A549 (cell line): ENCODE measurements around the gene DDAH2. TPM values are rescaled to one million over a fixed set of nuclear protein-coding genes. Genes with fewer than 3 reads are reported as not detected.

Experiments used
- ATAC-seq, 2 experiments: fragments of 200-7000 bp in 1 of 2; fragments of >200 bp in 1 of 2; cut with Nextera tagmentation in 1 of 2; cut with Tn5 transposase in 1 of 2; 3 replicates each; pipeline versions ENCODE4 v1.8.0 to v1.9.1; 2018 to 2020; ENCODE audit warnings: mild to moderate bottlenecking in 1 of 2, moderate library complexity in 1 of 2
- CTCF ChIA-PET: fragments of 300-600 bp; sonication (Branson Sonifier 250); formaldehyde crosslinking; extraction: SDS; loops from one replicate; lab custom pipeline; 2021; ENCODE audit warnings: antibody characterized with exemption, inconsistent platforms; lab: Yijun Ruan, JAX
- POLR2A ChIA-PET: fragments of 350-600 bp; formaldehyde crosslinking; extraction: SDS; loops from one replicate; lab custom pipeline; 2021; ENCODE audit warnings: antibody characterized with exemption, inconsistent platforms; lab: Yijun Ruan, JAX
- DNase-seq, 2 experiments: peaks; one replicate each; pipeline versions ENCODE4 v3.0.0 to v3.0.0-alpha.2; 2011 to 2016; ENCODE audit warnings: low read depth in 1 of 2, low spot score in 1 of 2
- FAIRE-seq: peaks from 2 replicates; lab custom pipeline; 2011; peaks lifted over from hg19 to GRCh38; lab: Jason Lieb, UNC
- H3K27ac ChIP-seq, 2 experiments: fragments of >200 bp; sonication (Bioruptor Twin); formaldehyde crosslinking; 3 replicates each; pipeline ENCODE4 v1.5.1; 2016 to 2017
- H3K4me1 ChIP-seq: fragments of >200 bp; sonication (Bioruptor Twin); formaldehyde crosslinking; 3 replicates; pipeline ENCODE4 v1.6.1; 2016
- H3K4me2 ChIP-seq: fragments of >200 bp; sonication (Bioruptor Twin); formaldehyde crosslinking; 3 replicates; pipeline ENCODE4 v1.6.1; 2016
- H3K4me3 ChIP-seq: fragments of >200 bp; sonication (Bioruptor Twin); formaldehyde crosslinking; 3 replicates; pipeline ENCODE4 v1.5.1; 2016
- H3K9me3 ChIP-seq: fragments of >200 bp; sonication (Bioruptor Twin); formaldehyde crosslinking; 3 replicates; pipeline ENCODE4 v1.6.1; 2016
- BHLHE40 ChIP-seq: IDR thresholded peaks from 2 replicates; pipeline ENCODE4 v1.6.1; 2012; ENCODE audit warnings: low read depth, low read length, inconsistent platforms
- CHD2 ChIP-seq: fragments of 150-350 bp; IDR thresholded peaks from 2 replicates; pipeline ENCODE4 v1.6.1; 2014; ENCODE audit warnings: low read length; ENCODE audit not compliant: partially characterized antibody
- EHF ChIP-seq: fragments of 250-450 bp; sonication (Bioruptor Pico); IDR thresholded peaks from 2 replicates; pipeline ENCODE4 v1.5.0; 2020; ENCODE audit warnings: mild to moderate bottlenecking
- EHMT2 ChIP-seq: fragments of 200-600 bp; sonication (generic); IDR thresholded peaks from 2 replicates; pipeline ENCODE4 v1.6.1; 2016; ENCODE audit warnings: antibody characterized with exemption, low read depth, mild to moderate bottlenecking, moderate library complexity
- EP300 ChIP-seq, 2 experiments: fragments of >200 bp; sonication (Bioruptor Twin); formaldehyde crosslinking; IDR thresholded peaks; 2 replicates in 1 of 2; 3 replicates in 1 of 2; pipeline ENCODE4 v1.6.1; 2016 to 2017
- ESRRA ChIP-seq: fragments of 150-350 bp; IDR thresholded peaks from 2 replicates; pipeline ENCODE4 v1.6.1; 2014; ENCODE audit warnings: mild to moderate bottlenecking, low read length, borderline replicate concordance
- FOSB ChIP-seq: fragments of 250-450 bp; sonication (Bioruptor Pico); IDR thresholded peaks from 2 replicates; pipeline ENCODE4 v1.5.0; 2020; ENCODE audit warnings: mild to moderate bottlenecking, moderate library complexity
- FOSL2 ChIP-seq, 2 experiments: fragments of 450-650 bp in 1 of 2; fragments of >200 bp in 1 of 2; sonication (Bioruptor Twin) in 1 of 2; formaldehyde crosslinking; IDR thresholded peaks; 2 replicates each; pipeline versions ENCODE4 v1.5.0 to v1.6.1; 2016 to 2020; ENCODE audit warnings: mild to moderate bottlenecking in 1 of 2, moderate library complexity in 1 of 2
- GATA3 ChIP-seq: IDR thresholded peaks from 2 replicates; pipeline ENCODE4 v1.6.1; 2012; ENCODE audit warnings: borderline replicate concordance
- HDAC2 ChIP-seq: fragments of 200-600 bp; sonication (generic); IDR thresholded peaks from 2 replicates; pipeline ENCODE4 v1.6.1; 2016
- HOXA7 ChIP-seq: fragments of 250-450 bp; sonication (Bioruptor Pico); IDR thresholded peaks from 2 replicates; pipeline ENCODE4 v1.5.0; 2020; ENCODE audit warnings: mild to moderate bottlenecking, moderate library complexity
- HOXB5 ChIP-seq: fragments of 250-450 bp; sonication (Bioruptor Pico); IDR thresholded peaks from 2 replicates; pipeline ENCODE4 v1.5.0; 2020; ENCODE audit warnings: mild to moderate bottlenecking, moderate library complexity
- JUN ChIP-seq, 2 experiments: fragments of >200 bp; sonication (Bioruptor Twin); formaldehyde crosslinking; IDR thresholded peaks; 2 replicates in 1 of 2; 3 replicates in 1 of 2; pipeline ENCODE4 v1.6.1; 2016 to 2017
- KDM5A ChIP-seq: fragments of 200-600 bp; sonication (generic); IDR thresholded peaks from 2 replicates; pipeline ENCODE4 v1.6.1; 2016; ENCODE audit warnings: antibody characterized with exemption, mild to moderate bottlenecking
- MAFK ChIP-seq: fragments of 450-650 bp; IDR thresholded peaks from 2 replicates; pipeline ENCODE4 v1.6.1; 2014; ENCODE audit not compliant: partially characterized antibody
- MAX ChIP-seq: IDR thresholded peaks from 2 replicates; pipeline ENCODE4 v1.6.1; 2012
- MYC ChIP-seq: IDR thresholded peaks from 2 replicates; pipeline ENCODE4 v1.6.1; 2012; ENCODE audit warnings: mild to moderate bottlenecking, inconsistent platforms, low read length, improper control_type of control experiment, borderline replicate concordance
- NPAS2 ChIP-seq: fragments of 250-450 bp; sonication (Bioruptor Pico); IDR thresholded peaks from 2 replicates; pipeline ENCODE4 v1.8.0; 2022; ENCODE audit warnings: mild to moderate bottlenecking, moderate library complexity, borderline replicate concordance
- PHF8 ChIP-seq: fragments of 200-600 bp; sonication (generic); IDR thresholded peaks from 2 replicates; pipeline ENCODE4 v1.6.1; 2016; ENCODE audit warnings: low read depth, mild to moderate bottlenecking, antibody characterized with exemption, moderate library complexity, borderline replicate concordance
- POLR2A ChIP-seq: IDR thresholded peaks from 2 replicates; pipeline ENCODE4 v1.6.1; 2012; ENCODE audit warnings: mild to moderate bottlenecking, low read length
- RARB ChIP-seq: fragments of 250-450 bp; sonication (Bioruptor Pico); IDR thresholded peaks from 2 replicates; pipeline ENCODE4 v1.8.0; 2021; ENCODE audit warnings: mild to moderate bottlenecking, moderate library complexity
- RCOR1 ChIP-seq: fragments of 150-350 bp; IDR thresholded peaks from 2 replicates; pipeline ENCODE4 v1.6.1; 2014; ENCODE audit warnings: antibody characterized with exemption, low read length, low read depth
- RFX5 ChIP-seq: fragments of 450-650 bp; IDR thresholded peaks from 2 replicates; pipeline ENCODE4 v1.7.1; 2014; ENCODE audit warnings: antibody characterized with exemption, mild to moderate bottlenecking, moderate library complexity
- SMC3 ChIP-seq: fragments of >200 bp; sonication (Bioruptor Twin); formaldehyde crosslinking; IDR thresholded peaks from 3 replicates; pipeline ENCODE4 v1.6.1; 2018; ENCODE audit warnings: inconsistent platforms
- ZC3H11A ChIP-seq: fragments of 450-650 bp; IDR thresholded peaks from 2 replicates; pipeline ENCODE4 v1.6.1; 2014; ENCODE audit warnings: antibody characterized with exemption, mild to moderate bottlenecking
- ZNF302 ChIP-seq: fragments of 250-450 bp; sonication (Bioruptor Pico); IDR thresholded peaks from 2 replicates; pipeline ENCODE4 v1.9.0; 2021; ENCODE audit warnings: inconsistent platforms, mild to moderate bottlenecking, moderate library complexity
- WGBS: methylation state at CpG from one replicate; pipeline ENCODE4 v1.1.6; 2017; ENCODE audit errors: missing lambda C conversion rate; 5-methylcytosine and 5-hydroxymethylcytosine counted together
- polyA plus RNA-seq, 4 experiments: library from polyadenylated mRNA; depleted of rRNA in 3 of 4; stranded (reverse); fragments of >200 nt; fragmentation: RNase III in 1 of 4; extraction: RNeasy Plus Mini Kit Qiagen cat#74134 plus additional on column Dnase treatment in 1 of 4; gene quantifications; 2 replicates in 3 of 4; 3 replicates in 1 of 4; pipeline ENCODE4 v1.2.3, GENCODE V29; 2011 to 2017
- TF ChIP-seq, protein P1 (sequence below): fragments of >200 bp; sonication (Bioruptor Twin); formaldehyde crosslinking; IDR thresholded peaks from 2 replicates; pipeline ENCODE4 v1.6.1; 2016
- TF ChIP-seq, protein P2 (sequence below): fragments of >200 bp; sonication (Bioruptor Twin); formaldehyde crosslinking; IDR thresholded peaks from 3 replicates; pipeline ENCODE4 v1.5.1; 2016

The DDAH2 gene
- polyA plus RNA-seq, 2 of the 4 experiments (the other 2 are of a cell fraction): 19.3 to 54.5 TPM

GRCh38 chr6:31732029-31732428, 2.9 kb upstream of the DDAH2 start:
- TF ChIP-seq HDAC2: no peak
- no peak for TF ChIP-seq EHMT2
- TF ChIP-seq EHF (CRISPR knock-in tag): no peak
- no peak for TF ChIP-seq ZC3H11A
- TF ChIP-seq MAFK: no peak
- no peak for TF ChIP-seq ESRRA
- TF ChIP-seq HOXA7 (CRISPR knock-in tag): no peak
- TF ChIP-seq KDM5A: no peak
- TF ChIP-seq JUN (IDR thresholded peaks at IDR 0.05): no peak
- TF ChIP-seq CHD2: no peak
- TF ChIP-seq RFX5: no peak
- TF ChIP-seq FOSL2 (IDR thresholded peaks at IDR 0.05): no peak
- TF ChIP-seq FOSL2 (CRISPR knock-in tag; IDR thresholded peaks at IDR 0.05): no peak
- TF ChIP-seq, protein P1, sequence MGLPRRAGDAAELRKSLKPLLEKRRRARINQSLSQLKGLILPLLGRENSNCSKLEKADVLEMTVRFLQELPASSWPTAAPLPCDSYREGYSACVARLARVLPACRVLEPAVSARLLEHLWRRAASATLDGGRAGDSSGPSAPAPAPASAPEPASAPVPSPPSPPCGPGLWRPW: no peak
- TF ChIP-seq NPAS2 (CRISPR knock-in tag): no peak
- TF ChIP-seq BHLHE40: no peak
- no peak for TF ChIP-seq SMC3
- no peak for TF ChIP-seq POLR2A
- no peak for TF ChIP-seq MAX
- H3K9me3 ChIP-seq: no peaks in the 10 kb centered on the region
- POLR2A ChIA-PET: no interaction called here
- WGBS: 78% methylated on average over 3 of the region's 3 CpGs
- DNase-seq (no peak), ATAC-seq (no peak), FAIRE-seq (no peak)
- no peak overlapping the region for H3K4me3 ChIP-seq
- CTCF ChIA-PET: interaction anchor here (0.8 to 1.1 kb wide), 2 partner anchors 15 to 20 kb away, joined by 3 read pairs; no protein-coding TSS in a partner anchor
- peaks cover 23% of the 10 kb centered on the region for H3K4me1 ChIP-seq
- no peak overlapping the region for H3K27ac ChIP-seq
- no peak overlapping the region for H3K4me2 ChIP-seq

DNA sequence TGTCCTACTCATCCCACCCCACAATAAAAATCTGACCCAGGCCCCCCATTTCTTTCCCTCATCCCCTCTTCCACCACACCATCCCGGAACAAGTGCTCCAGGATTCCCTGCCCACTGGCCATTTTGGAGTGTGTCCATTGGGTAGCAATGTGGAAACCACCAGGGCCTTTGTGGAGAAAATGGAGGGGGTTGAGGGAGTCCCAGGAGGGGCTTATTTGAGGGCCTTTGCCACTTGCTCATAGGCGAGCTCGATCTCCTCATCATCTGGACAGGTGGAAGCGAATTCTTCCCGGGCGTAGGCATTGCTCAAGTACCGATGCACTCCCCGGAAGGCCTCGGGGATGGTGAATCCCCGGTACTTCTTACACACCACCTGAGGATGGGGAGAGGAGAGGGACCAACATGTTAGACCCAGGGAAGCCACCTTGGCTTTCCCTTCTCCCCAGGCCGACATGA, 1.6 kb upstream of the DDAH2 start:
- 87% methylated on average over 11 of the region's 11 CpGs for WGBS
- Histone ChIP-seq H3K27ac (peak overlapping the region in 1 of 2 experiments; percentile 95; a peak in 4 of 6 replicates), H3K4me1 (peaks cover 17% of the 10 kb centered on the region), H3K9me3 (no peaks in the 10 kb centered on the region), H3K4me2 (peak overlapping the region; percentile 83), H3K4me3 (peak overlapping the region; percentile 58; the same call in 2 of the 3 replicates)
- no peak for TF ChIP-seq ESRRA
- no peak for TF ChIP-seq EP300 (IDR thresholded peaks at IDR 0.05)
- TF ChIP-seq, protein P1: no peak
- TF ChIP-seq HOXB5 (CRISPR knock-in tag): no peak
- TF ChIP-seq JUN (IDR thresholded peaks at IDR 0.05): no peak
- TF ChIP-seq RCOR1: no peak
- no peak for TF ChIP-seq ZNF302 (CRISPR knock-in tag)
- no peak for TF ChIP-seq CHD2
- TF ChIP-seq FOSB (CRISPR knock-in tag): no peak
- CTCF ChIA-PET: interaction anchor here (0.6 to 4.7 kb wide), 9 partner anchors 9 to 222 kb away, joined by 3 to 30 read pairs (median 6); partner anchors contain the start of genes LSM2, LY6G5C and MSH5
- ATAC-seq: no peak
- no peak for FAIRE-seq
- DNase-seq: no peak
- POLR2A ChIA-PET: interaction anchor here (0.5 to 2.0 kb wide), 5 partner anchors 9 to 189 kb away, joined by 3 to 9 read pairs (median 4); partner anchors contain the start of genes DDX39B, HSPA1A, HSPA1B and HSPA1L

- peak; percentile 53 to 81 for DNase-seq
- 9% methylated on average over 23 of the region's 46 CpGs for WGBS
- POLR2A ChIA-PET: interaction anchor here (0.5 to 2.0 kb wide), 6 partner anchors 9 to 189 kb away, joined by 3 to 9 read pairs (median 4); partner anchors contain the start of genes ABHD16A, DDX39B, HSPA1A and HSPA1B
- CTCF ChIA-PET: interaction anchor here (0.6 to 4.7 kb wide), 22 partner anchors 9 to 222 kb away, joined by 3 to 30 read pairs (median 5); partner anchors contain the start of genes LSM2, LY6G5C, LY6G6D and MSH5
- Histone ChIP-seq H3K4me1 (peaks cover 17% of the 10 kb centered on the region), H3K27ac (peak overlapping the region; percentile 76 to 95), H3K4me2 (peak overlapping the region; percentile 83), H3K4me3 (peak overlapping the region; percentile 58), H3K9me3 (no peaks in the 10 kb centered on the region)
- peak; percentile 63 to 83 for ATAC-seq
- FAIRE-seq: no peak
- TF ChIP-seq, protein P1: no peak
- TF ChIP-seq MYC (no peak), PHF8 (no peak), RARB (CRISPR knock-in tag) (no peak), GATA3 (no peak), HOXA7 (CRISPR knock-in tag) (peak; percentile 76; the same call in 1 of the 2 replicates)
- TF ChIP-seq, protein P2, sequence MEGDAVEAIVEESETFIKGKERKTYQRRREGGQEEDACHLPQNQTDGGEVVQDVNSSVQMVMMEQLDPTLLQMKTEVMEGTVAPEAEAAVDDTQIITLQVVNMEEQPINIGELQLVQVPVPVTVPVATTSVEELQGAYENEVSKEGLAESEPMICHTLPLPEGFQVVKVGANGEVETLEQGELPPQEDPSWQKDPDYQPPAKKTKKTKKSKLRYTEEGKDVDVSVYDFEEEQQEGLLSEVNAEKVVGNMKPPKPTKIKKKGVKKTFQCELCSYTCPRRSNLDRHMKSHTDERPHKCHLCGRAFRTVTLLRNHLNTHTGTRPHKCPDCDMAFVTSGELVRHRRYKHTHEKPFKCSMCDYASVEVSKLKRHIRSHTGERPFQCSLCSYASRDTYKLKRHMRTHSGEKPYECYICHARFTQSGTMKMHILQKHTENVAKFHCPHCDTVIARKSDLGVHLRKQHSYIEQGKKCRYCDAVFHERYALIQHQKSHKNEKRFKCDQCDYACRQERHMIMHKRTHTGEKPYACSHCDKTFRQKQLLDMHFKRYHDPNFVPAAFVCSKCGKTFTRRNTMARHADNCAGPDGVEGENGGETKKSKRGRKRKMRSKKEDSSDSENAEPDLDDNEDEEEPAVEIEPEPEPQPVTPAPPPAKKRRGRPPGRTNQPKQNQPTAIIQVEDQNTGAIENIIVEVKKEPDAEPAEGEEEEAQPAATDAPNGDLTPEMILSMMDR: no peak
Observed at GRCh38 chr6:31729979-31730630, 1.0 kb upstream of the DDAH2 start.
